K562 (cell line): ENCODE results near the gene BEST2. TPM values are rescaled to one million over a fixed set of nuclear protein-coding genes. Genes with fewer than 3 reads are reported as not detected.
A peak's percentile ranks its signal among the peaks of the same experiment; 100 is the strongest.

ENCODE experiments used
- FOXJ3 ChIP-seq: sonication (generic); formaldehyde crosslinking; IDR thresholded peaks from 2 replicates; pipeline ENCODE4 v1.4.0; 2020; ENCODE audit warnings: mild to moderate bottlenecking, missing genetic modification reagents
- GABPA ChIP-seq: fragments of 200-800 bp; sonication (Bioruptor generic); conservative IDR thresholded peaks from 2 replicates; pipeline ENCODE4 v1.6.1; 2016; ENCODE audit warnings: low read depth, missing genetic modification characterization, missing compliant biosample characterization
- ILK ChIP-seq: fragments of 450-650 bp; IDR thresholded peaks from 2 replicates; pipeline ENCODE4 v1.6.1; 2016; ENCODE audit warnings: missing genetic modification characterization, low read depth, mild to moderate bottlenecking, missing compliant biosample characterization, moderate library complexity, borderline replicate concordance
- RNF2 ChIP-seq: sonication (generic); IDR thresholded peaks from 2 replicates; pipeline ENCODE4 v1.6.1; 2016
- STAT6 ChIP-seq: sonication (generic); formaldehyde crosslinking; IDR thresholded peaks from 2 replicates; pipeline ENCODE4 v1.8.1; 2023; ENCODE audit warnings: mild to moderate bottlenecking, missing genetic modification reagents
- WHSC1 ChIP-seq: IDR thresholded peaks from one replicate; pipeline ENCODE4 v1.6.1; 2012; ENCODE audit warnings: low read length, control low read depth, inconsistent platforms
- ZNF232 ChIP-seq: sonication (generic); formaldehyde crosslinking; IDR thresholded peaks from 2 replicates; pipeline ENCODE4 v1.8.0; 2022; ENCODE audit warnings: mild to moderate bottlenecking, missing genetic modification reagents
- ZNF76 ChIP-seq: fragments of 250-450 bp; sonication (Bioruptor Pico); IDR thresholded peaks from 2 replicates; pipeline ENCODE4 v1.4.0; 2020; ENCODE audit warnings: mild to moderate bottlenecking, moderate library complexity, borderline replicate concordance
- polyA plus RNA-seq, 8 experiments: library from polyadenylated mRNA; depleted of rRNA in 4 of 8; stranded (reverse) in 5 of 8; unstranded in 3 of 8; fragments of >200 nt; fragmentation: Nextera tagmentation in 2 of 8; fragmentation: Illumina TruSeq in 1 of 8; extraction: Ambion mirVana in 2 of 8; extraction: Trizol in 1 of 8; gene quantifications; 2 replicates each; pipeline versions ENCODE4 v1.2.1 to v1.2.3, GENCODE V29; 2011 to 2014; ENCODE audit warnings: inconsistent platforms in 1 of 8, missing spikeins in 1 of 8
- total RNA-seq, 7 experiments: library from RNA; depleted of rRNA in 6 of 7; stranded (reverse); fragments of >200 nt in 6 of 7; fragmentation: Illumina TruSeq in 2 of 7; extraction: Trizol in 2 of 7; gene quantifications; 2 replicates each; pipeline versions ENCODE4 v1.2.1 to v1.2.3, GENCODE V29; 2011 to 2021; ENCODE audit warnings: low replicate concordance in 1 of 7
- TF ChIP-seq, protein P1 (sequence below): IDR thresholded peaks from 3 replicates; pipeline ENCODE4 v1.6.1; 2011; ENCODE audit warnings: borderline replicate concordance, mild to moderate bottlenecking, moderate library complexity; ENCODE audit not compliant: insufficient read length; ENCODE audit errors: extremely low read depth
- TF ChIP-seq, protein P2 (sequence below): fragments of 200-600 bp; sonication (generic); IDR thresholded peaks from one replicate; pipeline ENCODE4 v1.6.1; 2012; ENCODE audit warnings: mild to moderate bottlenecking, low read depth, low read length, inconsistent platforms

The BEST2 gene
- total and polyA plus RNA-seq, 9 of the 15 experiments (the other 6 are each of a cell fraction or from before 2014, with no cell fraction given) = not detected

DNA sequence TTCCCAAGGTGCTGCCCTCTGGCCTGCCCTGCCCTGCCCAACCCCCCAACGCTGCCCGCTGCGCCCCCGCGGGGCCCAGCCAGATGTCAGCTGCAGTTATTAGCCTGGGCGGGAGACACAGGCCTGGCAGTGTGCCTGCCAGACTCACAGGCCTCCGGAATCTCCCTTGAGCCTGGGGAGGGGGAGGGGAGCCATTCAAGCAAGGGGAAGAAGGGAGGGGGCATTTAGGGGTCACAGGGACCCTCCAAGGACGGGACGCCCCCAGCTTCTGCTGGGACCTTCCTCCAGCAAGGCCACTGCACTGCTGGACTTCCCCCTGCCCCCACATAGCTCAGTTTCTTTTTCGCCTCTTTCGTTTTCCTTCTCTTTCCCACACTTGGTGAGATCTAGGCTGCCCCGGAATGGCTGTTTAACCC, 37.1 kb downstream of the BEST2 start (continued):
- TF ChIP-seq, protein P1, sequence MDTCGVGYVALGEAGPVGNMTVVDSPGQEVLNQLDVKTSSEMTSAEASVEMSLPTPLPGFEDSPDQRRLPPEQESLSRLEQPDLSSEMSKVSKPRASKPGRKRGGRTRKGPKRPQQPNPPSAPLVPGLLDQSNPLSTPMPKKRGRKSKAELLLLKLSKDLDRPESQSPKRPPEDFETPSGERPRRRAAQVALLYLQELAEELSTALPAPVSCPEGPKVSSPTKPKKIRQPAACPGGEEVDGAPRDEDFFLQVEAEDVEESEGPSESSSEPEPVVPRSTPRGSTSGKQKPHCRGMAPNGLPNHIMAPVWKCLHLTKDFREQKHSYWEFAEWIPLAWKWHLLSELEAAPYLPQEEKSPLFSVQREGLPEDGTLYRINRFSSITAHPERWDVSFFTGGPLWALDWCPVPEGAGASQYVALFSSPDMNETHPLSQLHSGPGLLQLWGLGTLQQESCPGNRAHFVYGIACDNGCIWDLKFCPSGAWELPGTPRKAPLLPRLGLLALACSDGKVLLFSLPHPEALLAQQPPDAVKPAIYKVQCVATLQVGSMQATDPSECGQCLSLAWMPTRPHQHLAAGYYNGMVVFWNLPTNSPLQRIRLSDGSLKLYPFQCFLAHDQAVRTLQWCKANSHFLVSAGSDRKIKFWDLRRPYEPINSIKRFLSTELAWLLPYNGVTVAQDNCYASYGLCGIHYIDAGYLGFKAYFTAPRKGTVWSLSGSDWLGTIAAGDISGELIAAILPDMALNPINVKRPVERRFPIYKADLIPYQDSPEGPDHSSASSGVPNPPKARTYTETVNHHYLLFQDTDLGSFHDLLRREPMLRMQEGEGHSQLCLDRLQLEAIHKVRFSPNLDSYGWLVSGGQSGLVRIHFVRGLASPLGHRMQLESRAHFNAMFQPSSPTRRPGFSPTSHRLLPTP = no peak
- no peak for TF ChIP-seq WHSC1
- TF ChIP-seq ZNF76 (CRISPR knock-in tag) = no peak
- no peak for TF ChIP-seq ILK (tag)
- TF ChIP-seq, protein P2, sequence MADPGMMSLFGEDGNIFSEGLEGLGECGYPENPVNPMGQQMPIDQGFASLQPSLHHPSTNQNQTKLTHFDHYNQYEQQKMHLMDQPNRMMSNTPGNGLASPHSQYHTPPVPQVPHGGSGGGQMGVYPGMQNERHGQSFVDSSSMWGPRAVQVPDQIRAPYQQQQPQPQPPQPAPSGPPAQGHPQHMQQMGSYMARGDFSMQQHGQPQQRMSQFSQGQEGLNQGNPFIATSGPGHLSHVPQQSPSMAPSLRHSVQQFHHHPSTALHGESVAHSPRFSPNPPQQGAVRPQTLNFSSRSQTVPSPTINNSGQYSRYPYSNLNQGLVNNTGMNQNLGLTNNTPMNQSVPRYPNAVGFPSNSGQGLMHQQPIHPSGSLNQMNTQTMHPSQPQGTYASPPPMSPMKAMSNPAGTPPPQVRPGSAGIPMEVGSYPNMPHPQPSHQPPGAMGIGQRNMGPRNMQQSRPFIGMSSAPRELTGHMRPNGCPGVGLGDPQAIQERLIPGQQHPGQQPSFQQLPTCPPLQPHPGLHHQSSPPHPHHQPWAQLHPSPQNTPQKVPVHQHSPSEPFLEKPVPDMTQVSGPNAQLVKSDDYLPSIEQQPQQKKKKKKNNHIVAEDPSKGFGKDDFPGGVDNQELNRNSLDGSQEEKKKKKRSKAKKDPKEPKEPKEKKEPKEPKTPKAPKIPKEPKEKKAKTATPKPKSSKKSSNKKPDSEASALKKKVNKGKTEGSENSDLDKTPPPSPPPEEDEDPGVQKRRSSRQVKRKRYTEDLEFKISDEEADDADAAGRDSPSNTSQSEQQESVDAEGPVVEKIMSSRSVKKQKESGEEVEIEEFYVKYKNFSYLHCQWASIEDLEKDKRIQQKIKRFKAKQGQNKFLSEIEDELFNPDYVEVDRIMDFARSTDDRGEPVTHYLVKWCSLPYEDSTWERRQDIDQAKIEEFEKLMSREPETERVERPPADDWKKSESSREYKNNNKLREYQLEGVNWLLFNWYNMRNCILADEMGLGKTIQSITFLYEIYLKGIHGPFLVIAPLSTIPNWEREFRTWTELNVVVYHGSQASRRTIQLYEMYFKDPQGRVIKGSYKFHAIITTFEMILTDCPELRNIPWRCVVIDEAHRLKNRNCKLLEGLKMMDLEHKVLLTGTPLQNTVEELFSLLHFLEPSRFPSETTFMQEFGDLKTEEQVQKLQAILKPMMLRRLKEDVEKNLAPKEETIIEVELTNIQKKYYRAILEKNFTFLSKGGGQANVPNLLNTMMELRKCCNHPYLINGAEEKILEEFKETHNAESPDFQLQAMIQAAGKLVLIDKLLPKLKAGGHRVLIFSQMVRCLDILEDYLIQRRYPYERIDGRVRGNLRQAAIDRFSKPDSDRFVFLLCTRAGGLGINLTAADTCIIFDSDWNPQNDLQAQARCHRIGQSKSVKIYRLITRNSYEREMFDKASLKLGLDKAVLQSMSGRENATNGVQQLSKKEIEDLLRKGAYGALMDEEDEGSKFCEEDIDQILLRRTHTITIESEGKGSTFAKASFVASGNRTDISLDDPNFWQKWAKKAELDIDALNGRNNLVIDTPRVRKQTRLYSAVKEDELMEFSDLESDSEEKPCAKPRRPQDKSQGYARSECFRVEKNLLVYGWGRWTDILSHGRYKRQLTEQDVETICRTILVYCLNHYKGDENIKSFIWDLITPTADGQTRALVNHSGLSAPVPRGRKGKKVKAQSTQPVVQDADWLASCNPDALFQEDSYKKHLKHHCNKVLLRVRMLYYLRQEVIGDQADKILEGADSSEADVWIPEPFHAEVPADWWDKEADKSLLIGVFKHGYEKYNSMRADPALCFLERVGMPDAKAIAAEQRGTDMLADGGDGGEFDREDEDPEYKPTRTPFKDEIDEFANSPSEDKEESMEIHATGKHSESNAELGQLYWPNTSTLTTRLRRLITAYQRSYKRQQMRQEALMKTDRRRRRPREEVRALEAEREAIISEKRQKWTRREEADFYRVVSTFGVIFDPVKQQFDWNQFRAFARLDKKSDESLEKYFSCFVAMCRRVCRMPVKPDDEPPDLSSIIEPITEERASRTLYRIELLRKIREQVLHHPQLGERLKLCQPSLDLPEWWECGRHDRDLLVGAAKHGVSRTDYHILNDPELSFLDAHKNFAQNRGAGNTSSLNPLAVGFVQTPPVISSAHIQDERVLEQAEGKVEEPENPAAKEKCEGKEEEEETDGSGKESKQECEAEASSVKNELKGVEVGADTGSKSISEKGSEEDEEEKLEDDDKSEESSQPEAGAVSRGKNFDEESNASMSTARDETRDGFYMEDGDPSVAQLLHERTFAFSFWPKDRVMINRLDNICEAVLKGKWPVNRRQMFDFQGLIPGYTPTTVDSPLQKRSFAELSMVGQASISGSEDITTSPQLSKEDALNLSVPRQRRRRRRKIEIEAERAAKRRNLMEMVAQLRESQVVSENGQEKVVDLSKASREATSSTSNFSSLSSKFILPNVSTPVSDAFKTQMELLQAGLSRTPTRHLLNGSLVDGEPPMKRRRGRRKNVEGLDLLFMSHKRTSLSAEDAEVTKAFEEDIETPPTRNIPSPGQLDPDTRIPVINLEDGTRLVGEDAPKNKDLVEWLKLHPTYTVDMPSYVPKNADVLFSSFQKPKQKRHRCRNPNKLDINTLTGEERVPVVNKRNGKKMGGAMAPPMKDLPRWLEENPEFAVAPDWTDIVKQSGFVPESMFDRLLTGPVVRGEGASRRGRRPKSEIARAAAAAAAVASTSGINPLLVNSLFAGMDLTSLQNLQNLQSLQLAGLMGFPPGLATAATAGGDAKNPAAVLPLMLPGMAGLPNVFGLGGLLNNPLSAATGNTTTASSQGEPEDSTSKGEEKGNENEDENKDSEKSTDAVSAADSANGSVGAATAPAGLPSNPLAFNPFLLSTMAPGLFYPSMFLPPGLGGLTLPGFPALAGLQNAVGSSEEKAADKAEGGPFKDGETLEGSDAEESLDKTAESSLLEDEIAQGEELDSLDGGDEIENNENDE = no peak
- TF ChIP-seq STAT6 (CRISPR knock-in tag) = no peak
- TF ChIP-seq ZNF232 (CRISPR knock-in tag) = no peak
- no peak for TF ChIP-seq GABPA
- TF ChIP-seq RNF2 = 0 out of 2 replicates have a peak, but pooled peaks have one; percentile 44
- TF ChIP-seq FOXJ3 (CRISPR knock-in tag) = no peak
